HepG2 (cell line): ENCODE data around the gene PIM1. TPM values are rescaled to one million over a fixed set of nuclear protein-coding genes. Genes with fewer than 3 reads are reported as not detected.

Source experiments
- ATAC-seq: fragments of 200-7000 bp; cut with Tn5 transposase; 3 replicates; pipeline ENCODE4 v1.9.1; 2020; ENCODE audit warnings: mild to moderate bottlenecking, moderate library complexity
- BruUV-seq: library from RNA; stranded (reverse); fragments of 400-500 nt; replicated peaks from 2 replicates; lab custom pipeline; 2021; lab: Mats Ljungman, UMichigan
- CTCF ChIA-PET: fragments of 300-600 bp; formaldehyde crosslinking; extraction: SDS; loops from one replicate; lab custom pipeline; 2021; ENCODE audit warnings: low total read pairs, inconsistent platforms, low intra/inter-chr PET ratio; lab: Yijun Ruan, JAX
- POLR2A ChIA-PET: fragments of 350-600 bp; sonication (Branson Sonifier 250); formaldehyde crosslinking; loops from one replicate; lab custom pipeline; 2020; ENCODE audit warnings: antibody characterized with exemption, inconsistent platforms; lab: Yijun Ruan, JAX
- DNase-seq: peaks from one replicate; pipeline ENCODE4 v3.0.0-alpha.2; 2015; ENCODE audit warnings: low spot score
- FAIRE-seq: peaks from 3 replicates; lab custom pipeline; 2011; peaks lifted over from hg19 to GRCh38; lab: Jason Lieb, UNC
- H2AFZ ChIP-seq: one replicate; pipeline ENCODE4 v1.6.1; 2011; ENCODE audit warnings: low read length, inconsistent platforms
- H3K27ac ChIP-seq: fragments of 300-600 bp; 3 replicates; pipeline ENCODE4 v1.8.0; 2011; ENCODE audit warnings: mixed run types, mild to moderate bottlenecking, mixed read lengths, low read length, inconsistent platforms; ENCODE audit not compliant: insufficient read depth; ENCODE audit errors: extremely low read length
- H3K27me3 ChIP-seq, 2 experiments: fragments of 200-600 bp in 1 of 2; 2 replicates in 1 of 2; 3 replicates in 1 of 2; pipeline versions ENCODE4 v1.6.0 to v1.8.0; 2011; ENCODE audit warnings: low read length in 2 of 2, mild to moderate bottlenecking in 2 of 2, moderate library complexity in 2 of 2, inconsistent platforms in 1 of 2; ENCODE audit not compliant: insufficient read depth in 2 of 2, control insufficient read depth in 1 of 2
- H3K36me3 ChIP-seq, 2 experiments: fragments of 200-600 bp in 1 of 2; replicated peaks in 1 of 2; 2 replicates in 1 of 2; 3 replicates in 1 of 2; pipeline versions ENCODE4 v1.5.1 to v1.8.0; 2011; ENCODE audit warnings: low read length in 2 of 2, inconsistent platforms in 1 of 2; ENCODE audit not compliant: insufficient read depth in 2 of 2, control insufficient read depth in 1 of 2
- H3K4me1 ChIP-seq: 2 replicates; pipeline ENCODE4 v1.5.1; 2012; ENCODE audit warnings: low read length, inconsistent platforms; ENCODE audit not compliant: insufficient read depth
- H3K4me2 ChIP-seq: 2 replicates; pipeline ENCODE4 v1.6.0; 2011; ENCODE audit warnings: low read depth, low read length, inconsistent platforms
- H3K4me3 ChIP-seq, 3 experiments: fragments of 200-600 bp in 1 of 3; sonication (generic), shearing (Covaris generic) in 1 of 3; replicated peaks in 1 of 3; 2 replicates each; pipeline ENCODE4 v1.5.1; 2011 to 2016; ENCODE audit warnings: low read length in 3 of 3, inconsistent platforms in 2 of 3, low read depth in 2 of 3, mild to moderate bottlenecking in 2 of 3, control low read depth in 1 of 3, mixed read lengths in 1 of 3; ENCODE audit not compliant: insufficient read depth in 1 of 3
- H3K79me2 ChIP-seq: one replicate; pipeline ENCODE4 v1.6.1; 2011; ENCODE audit warnings: low read length, inconsistent platforms; ENCODE audit not compliant: insufficient read depth
- H3K9ac ChIP-seq: 2 replicates; pipeline ENCODE4 v1.6.0; 2011; ENCODE audit warnings: mild to moderate bottlenecking, low read depth, low read length, inconsistent platforms; ENCODE audit not compliant: insufficient read depth
- H3K9me3 ChIP-seq: 2 replicates; pipeline ENCODE4 v1.5.1; 2012; ENCODE audit warnings: mild to moderate bottlenecking, low read length
- H4K20me1 ChIP-seq: 2 replicates; pipeline ENCODE4 v1.6.0; 2011; ENCODE audit warnings: inconsistent platforms, mild to moderate bottlenecking, low read length, moderate library complexity; ENCODE audit not compliant: insufficient read depth
- ARNTL ChIP-seq: sonication (generic); formaldehyde crosslinking; IDR thresholded peaks from 2 replicates; pipeline ENCODE4 v1.4.0; 2020; ENCODE audit warnings: mild to moderate bottlenecking, missing genetic modification reagents
- RXRB ChIP-seq: IDR thresholded peaks from 2 replicates; pipeline ENCODE4 v1.6.1; 2016; ENCODE audit warnings: borderline replicate concordance, missing genetic modification reagents, missing compliant biosample characterization
- WGBS: methylation state at CpG from one replicate; pipeline ENCODE4 v1.1.6; 2017; ENCODE audit warnings: low lambda C conversion rate; 5-methylcytosine and 5-hydroxymethylcytosine counted together
- in situ Hi-C: cut with HindIII; loops from 2 replicates; pipeline ENCODE4 v1.10.0; 2017; ENCODE audit warnings: low pct_unique_long_range_greater_than_20kb; ENCODE audit not compliant: extremely low pct_ligation_motif_present
- intact Hi-C: fragments of 100-400 bp; cut with micrococcal nuclease; formaldehyde crosslinking; loops from one replicate; pipeline ENCODE4 v1.10.0; 2022; ENCODE audit not compliant: unreplicated experiment
- polyA plus RNA-seq, 8 experiments: library from polyadenylated mRNA; depleted of rRNA in 3 of 8; stranded (reverse) in 7 of 8; unstranded in 1 of 8; fragments of >200 nt; fragmentation: Illumina TruSeq in 4 of 8; extraction: Trizol in 4 of 8; gene quantifications; 2 replicates each; pipeline versions ENCODE4 v1.2.1 to v1.2.3, GENCODE V29; 2011 to 2016; ENCODE audit warnings: low read depth in 4 of 8, missing spikeins in 1 of 8, mixed read lengths in 1 of 8; ENCODE audit not compliant: insufficient read depth in 1 of 8
- total RNA-seq, 5 experiments: library from RNA; depleted of rRNA; stranded (reverse); fragments of >200 nt; fragmentation: Illumina TruSeq; extraction: Trizol; gene quantifications; 2 replicates each; pipeline ENCODE4 v1.2.3, GENCODE V29; 2016; ENCODE audit warnings: low read depth in 1 of 5
- TF ChIP-seq, protein P1 (sequence below): sonication (generic); formaldehyde crosslinking; IDR thresholded peaks from 2 replicates; pipeline ENCODE4 v1.4.0; 2020; ENCODE audit warnings: missing genetic modification reagents, mild to moderate bottlenecking, borderline replicate concordance
- TF ChIP-seq, protein P2 (sequence below): sonication (generic); formaldehyde crosslinking; IDR thresholded peaks from 2 replicates; pipeline ENCODE4 v1.5.0; 2020; ENCODE audit warnings: mild to moderate bottlenecking, missing genetic modification reagents, moderate library complexity
- TF ChIP-seq, protein P3 (sequence below): sonication (generic); formaldehyde crosslinking; IDR thresholded peaks from 2 replicates; pipeline ENCODE4 v1.5.0; 2020; ENCODE audit warnings: mild to moderate bottlenecking, missing genetic modification reagents

The PIM1 gene
- total and polyA plus RNA-seq, 2 of the 13 experiments (the other 11 are each of a cell fraction or from before 2014, with no cell fraction given) = 29.4 to 117 TPM

DNA sequence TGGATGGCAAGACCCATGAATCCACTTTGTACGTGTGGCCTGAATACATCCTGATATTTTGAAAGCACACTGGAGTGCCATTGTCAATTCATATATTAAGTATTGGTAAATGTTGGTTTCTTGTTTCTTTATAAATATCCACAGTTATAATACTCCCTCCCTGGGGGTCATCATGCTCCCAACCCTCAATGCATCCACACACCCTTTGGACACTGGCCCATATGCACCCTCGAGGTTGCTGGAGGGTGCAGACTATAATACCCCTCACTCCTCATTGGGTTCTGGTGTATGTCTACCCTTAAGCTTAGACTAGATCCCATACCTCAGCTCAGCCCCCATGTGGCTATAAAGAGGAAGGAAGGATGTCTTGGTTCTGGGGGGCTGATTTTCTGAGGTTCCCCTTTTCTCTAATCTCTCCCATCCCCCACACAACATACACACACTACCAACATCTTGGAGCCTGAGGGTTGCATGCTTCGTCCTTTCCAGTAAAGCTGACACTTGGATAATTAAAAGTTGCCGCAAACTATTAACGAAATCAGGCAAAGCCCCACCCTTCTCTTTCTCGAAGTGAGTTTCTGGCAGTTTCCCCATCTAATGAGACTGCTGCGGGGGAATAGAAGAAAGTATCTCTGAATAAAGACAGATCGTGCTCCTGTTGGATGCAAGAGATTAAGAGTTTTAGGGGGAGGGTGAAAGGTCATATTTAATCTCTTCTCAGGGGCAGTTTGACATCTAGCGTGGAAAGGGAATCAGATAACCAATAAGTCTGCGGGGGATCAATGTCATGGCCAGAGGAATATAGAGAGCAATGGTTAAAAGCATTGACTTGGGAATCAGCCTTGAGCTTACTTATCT is 7.4 kb downstream of the PIM1 start (continued):
- TF ChIP-seq, protein P1, sequence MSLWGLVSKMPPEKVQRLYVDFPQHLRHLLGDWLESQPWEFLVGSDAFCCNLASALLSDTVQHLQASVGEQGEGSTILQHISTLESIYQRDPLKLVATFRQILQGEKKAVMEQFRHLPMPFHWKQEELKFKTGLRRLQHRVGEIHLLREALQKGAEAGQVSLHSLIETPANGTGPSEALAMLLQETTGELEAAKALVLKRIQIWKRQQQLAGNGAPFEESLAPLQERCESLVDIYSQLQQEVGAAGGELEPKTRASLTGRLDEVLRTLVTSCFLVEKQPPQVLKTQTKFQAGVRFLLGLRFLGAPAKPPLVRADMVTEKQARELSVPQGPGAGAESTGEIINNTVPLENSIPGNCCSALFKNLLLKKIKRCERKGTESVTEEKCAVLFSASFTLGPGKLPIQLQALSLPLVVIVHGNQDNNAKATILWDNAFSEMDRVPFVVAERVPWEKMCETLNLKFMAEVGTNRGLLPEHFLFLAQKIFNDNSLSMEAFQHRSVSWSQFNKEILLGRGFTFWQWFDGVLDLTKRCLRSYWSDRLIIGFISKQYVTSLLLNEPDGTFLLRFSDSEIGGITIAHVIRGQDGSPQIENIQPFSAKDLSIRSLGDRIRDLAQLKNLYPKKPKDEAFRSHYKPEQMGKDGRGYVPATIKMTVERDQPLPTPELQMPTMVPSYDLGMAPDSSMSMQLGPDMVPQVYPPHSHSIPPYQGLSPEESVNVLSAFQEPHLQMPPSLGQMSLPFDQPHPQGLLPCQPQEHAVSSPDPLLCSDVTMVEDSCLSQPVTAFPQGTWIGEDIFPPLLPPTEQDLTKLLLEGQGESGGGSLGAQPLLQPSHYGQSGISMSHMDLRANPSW (CRISPR knock-in tag) = no peak
- TF ChIP-seq ARNTL (CRISPR knock-in tag) = 0 out of 2 replicates have a peak, but pooled peaks have one; percentile 34
- TF ChIP-seq, protein P2, sequence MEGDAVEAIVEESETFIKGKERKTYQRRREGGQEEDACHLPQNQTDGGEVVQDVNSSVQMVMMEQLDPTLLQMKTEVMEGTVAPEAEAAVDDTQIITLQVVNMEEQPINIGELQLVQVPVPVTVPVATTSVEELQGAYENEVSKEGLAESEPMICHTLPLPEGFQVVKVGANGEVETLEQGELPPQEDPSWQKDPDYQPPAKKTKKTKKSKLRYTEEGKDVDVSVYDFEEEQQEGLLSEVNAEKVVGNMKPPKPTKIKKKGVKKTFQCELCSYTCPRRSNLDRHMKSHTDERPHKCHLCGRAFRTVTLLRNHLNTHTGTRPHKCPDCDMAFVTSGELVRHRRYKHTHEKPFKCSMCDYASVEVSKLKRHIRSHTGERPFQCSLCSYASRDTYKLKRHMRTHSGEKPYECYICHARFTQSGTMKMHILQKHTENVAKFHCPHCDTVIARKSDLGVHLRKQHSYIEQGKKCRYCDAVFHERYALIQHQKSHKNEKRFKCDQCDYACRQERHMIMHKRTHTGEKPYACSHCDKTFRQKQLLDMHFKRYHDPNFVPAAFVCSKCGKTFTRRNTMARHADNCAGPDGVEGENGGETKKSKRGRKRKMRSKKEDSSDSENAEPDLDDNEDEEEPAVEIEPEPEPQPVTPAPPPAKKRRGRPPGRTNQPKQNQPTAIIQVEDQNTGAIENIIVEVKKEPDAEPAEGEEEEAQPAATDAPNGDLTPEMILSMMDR (CRISPR knock-in tag) = peak; percentile 41

DNA sequence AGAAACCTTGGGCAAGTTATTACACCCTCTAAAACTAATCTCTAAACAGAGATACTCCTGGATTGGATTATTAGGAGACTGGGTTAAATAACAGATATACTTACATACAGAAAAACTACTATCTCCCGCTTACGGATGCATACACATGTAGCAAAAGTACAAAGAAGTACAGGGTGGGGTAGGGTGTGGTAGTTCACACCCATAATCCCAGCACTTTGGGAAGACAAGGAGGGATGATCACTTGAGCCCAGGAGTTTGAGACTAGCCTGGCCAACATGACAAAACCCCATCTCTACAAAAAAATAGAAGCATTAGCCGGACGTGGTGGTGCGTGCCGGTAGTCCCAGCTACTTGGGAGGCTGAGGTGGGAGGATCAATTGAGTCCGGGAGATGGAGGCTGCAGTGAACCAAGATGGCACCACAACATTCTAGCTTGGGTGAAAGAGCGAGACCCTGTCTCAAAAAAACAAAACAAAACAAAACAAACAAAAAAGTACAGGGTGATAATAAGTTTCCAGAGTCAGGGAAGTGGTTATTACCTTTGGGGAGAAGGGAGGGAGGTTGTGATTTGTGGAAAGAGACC is 8.1 kb downstream of the PIM1 start:
- ChIA-PET POLR2A (interaction anchor here (0.9 to 3.4 kb wide), 4 partner anchors 27 to 134 kb away, joined by 3 to 35 read pairs (median 7); no protein-coding TSS in a partner anchor), CTCF (interaction anchor here (1.2 to 1.3 kb wide), 2 partner anchors 127 to 160 kb away, joined by 4 read pairs; no protein-coding TSS in a partner anchor)
- Histone ChIP-seq H3K9ac (no peak overlapping the region), H3K4me3 (no peak overlapping the region), H3K4me1 (peaks cover 20% of the 10 kb centered on the region), H3K27me3 (no peaks in the 10 kb centered on the region), H3K27ac (no peak overlapping the region), H2AFZ (no peak overlapping the region), H3K79me2 (peaks cover 10% of the 10 kb centered on the region), H4K20me1 (peaks cover 35% of the 10 kb centered on the region), H3K9me3 (no peaks in the 10 kb centered on the region), H3K36me3 (peaks cover 12 to 24% of the 10 kb centered on the region in 2 experiments), H3K4me2 (no peak overlapping the region)
- WGBS = 83% methylated on average over 8 of the region's 8 CpGs
- TF ChIP-seq, protein P3, sequence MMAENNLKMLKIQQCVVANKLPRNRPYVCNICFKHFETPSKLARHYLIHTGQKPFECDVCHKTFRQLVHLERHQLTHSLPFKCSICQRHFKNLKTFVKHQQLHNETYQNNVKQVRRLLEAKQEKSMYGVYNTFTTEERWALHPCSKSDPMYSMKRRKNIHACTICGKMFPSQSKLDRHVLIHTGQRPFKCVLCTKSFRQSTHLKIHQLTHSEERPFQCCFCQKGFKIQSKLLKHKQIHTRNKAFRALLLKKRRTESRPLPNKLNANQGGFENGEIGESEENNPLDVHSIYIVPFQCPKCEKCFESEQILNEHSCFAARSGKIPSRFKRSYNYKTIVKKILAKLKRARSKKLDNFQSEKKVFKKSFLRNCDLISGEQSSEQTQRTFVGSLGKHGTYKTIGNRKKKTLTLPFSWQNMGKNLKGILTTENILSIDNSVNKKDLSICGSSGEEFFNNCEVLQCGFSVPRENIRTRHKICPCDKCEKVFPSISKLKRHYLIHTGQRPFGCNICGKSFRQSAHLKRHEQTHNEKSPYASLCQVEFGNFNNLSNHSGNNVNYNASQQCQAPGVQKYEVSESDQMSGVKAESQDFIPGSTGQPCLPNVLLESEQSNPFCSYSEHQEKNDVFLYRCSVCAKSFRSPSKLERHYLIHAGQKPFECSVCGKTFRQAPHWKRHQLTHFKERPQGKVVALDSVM (CRISPR knock-in tag) = peak; percentile 59; the same call in 1 of the 2 replicates
- TF ChIP-seq RXRB = no peak
- ATAC-seq = peak; percentile 13
- BruUV-seq = no TSS peak
- in situ Hi-C loops = loop anchor here (10.0 kb wide), 1 partner anchor 153 kb away; no protein-coding TSS in a partner anchor
- no peak for DNase-seq
- intact Hi-C loops = no loop called here
- no peak for FAIRE-seq
